Brain microvascular endothelial cell (primary cell): ENCODE results near the gene CADM4.

Source experiments
- DNase-seq: peaks from one replicate; pipeline ENCODE4 v3.0.0-alpha.2; 2020
- H3K27ac ChIP-seq: fragments of 250-450 bp; sonication (Bioruptor Pico); 2 replicates; pipeline ENCODE4 v1.5.1; 2020; ENCODE audit warnings: mild to moderate bottlenecking, moderate library complexity
- H3K27me3 ChIP-seq: fragments of 250-450 bp; sonication (Bioruptor Pico); replicated peaks from 2 replicates; pipeline ENCODE4 v1.5.1; 2020; ENCODE audit warnings: mild to moderate bottlenecking
- H3K36me3 ChIP-seq: fragments of 250-450 bp; sonication (Bioruptor Pico); replicated peaks from 2 replicates; pipeline ENCODE4 v1.5.1; 2020; ENCODE audit warnings: mild to moderate bottlenecking
- H3K4me3 ChIP-seq: 2 replicates; pipeline ENCODE4 v1.5.1; 2011; ENCODE audit warnings: low read depth, mild to moderate bottlenecking, control low read depth, low read length, moderate library complexity
- CTCF ChIP-seq: IDR thresholded peaks from 2 replicates; pipeline ENCODE4 v1.5.1; 2011; ENCODE audit warnings: low read depth, mild to moderate bottlenecking, moderate library complexity, low read length, control low read depth, inconsistent platforms; ENCODE audit errors: missing control alignments
- in situ Hi-C: cut with HindIII; loops from 2 replicates; pipeline ENCODE4 v1.10.0; 2017; ENCODE audit warnings: low sequenced_read_pairs, low pct_ligation_motif_present

The CADM4 gene

GRCh38 chr19:43581467-43581866 lies 58.2 kb downstream of the CADM4 start:
- in situ Hi-C loops, result no loop called here

GRCh38 chr19:43578787-43579186 lies 60.9 kb downstream of the CADM4 start:
- in situ Hi-C loops, result no loop called here
- DNase-seq, result no peak
- no peak for TF ChIP-seq CTCF
- Histone ChIP-seq H3K4me3 (no peak overlapping the region), H3K27me3 (no peaks in the 10 kb centered on the region), H3K36me3 (no peaks in the 10 kb centered on the region), H3K27ac (no peak overlapping the region)

More at GRCh38 chr19:43581467-43581866, 58.2 kb downstream of the CADM4 start:
- H3K36me3 ChIP-seq, result peaks cover 2% of the 10 kb centered on the region
- H3K4me3 ChIP-seq, result no peak overlapping the region
- H3K27ac ChIP-seq, result no peak overlapping the region
- DNase-seq, result no peak
- TF ChIP-seq CTCF, result no peak
- H3K27me3 ChIP-seq, result no peaks in the 10 kb centered on the region

- no peaks in the 10 kb centered on the region for H3K27me3 ChIP-seq
- in situ Hi-C loops, result no loop called here
- DNase-seq, result no peak
- H3K4me3 ChIP-seq, result peak overlapping the region; percentile 48
- peak overlapping the region; percentile 50 for H3K27ac ChIP-seq
- no peaks in the 10 kb centered on the region for H3K36me3 ChIP-seq
- TF ChIP-seq CTCF, result no peak
Observed at GRCh38 chr19:43575955-43576878, 63.4 kb downstream of the CADM4 start.

GRCh38 chr19:43575156-43575950 lies 64.3 kb downstream of the CADM4 start, which contains the start of the genes PINLYP and XRCC1:
TSS of gene PINLYP (plus strand) at chr19:43575801. CDS start at chr19:43577192, 1,391 bp downstream.
TSS of gene XRCC1 (minus strand) at chr19:43575527. CDS start at chr19:43575458, 69 bp downstream.
- no peaks in the 10 kb centered on the region for H3K36me3 ChIP-seq
- H3K27me3 ChIP-seq, result no peaks in the 10 kb centered on the region
- no peak for TF ChIP-seq CTCF
- peak; percentile 97 for DNase-seq
- peak within 1 kb of the TSS; percentile 90 for H3K4me3 ChIP-seq
- in situ Hi-C loops, result no loop called here
- peak within 1 kb of the TSS; percentile 63 for H3K27ac ChIP-seq

GRCh38 chr19:43574424-43575155 lies 65.1 kb downstream of the CADM4 start:
- DNase-seq, result peak; percentile 22
- no peak for TF ChIP-seq CTCF

More at GRCh38 chr19:43574424-43575155, 65.1 kb downstream of the CADM4 start:
- in situ Hi-C loops, result no loop called here
- Histone ChIP-seq H3K4me3 (peak overlapping the region; percentile 90), H3K27me3 (no peaks in the 10 kb centered on the region), H3K27ac (peak overlapping the region; percentile 63), H3K36me3 (no peaks in the 10 kb centered on the region)
